GM10266 (cell line): ENCODE results near the gene MYT1.

Source experiments
- DNase-seq: peaks from one replicate; pipeline ENCODE4 v3.0.0; 2012; ENCODE audit errors: extremely low spot score
- TF ChIP-seq, protein P1 (sequence below): IDR thresholded peaks from 2 replicates; pipeline ENCODE4 v1.5.1; 2012; ENCODE audit warnings: mild to moderate bottlenecking, low read depth; ENCODE audit not compliant: control insufficient read depth, insufficient read depth; ENCODE audit errors: missing control alignments

The MYT1 gene

DNA sequence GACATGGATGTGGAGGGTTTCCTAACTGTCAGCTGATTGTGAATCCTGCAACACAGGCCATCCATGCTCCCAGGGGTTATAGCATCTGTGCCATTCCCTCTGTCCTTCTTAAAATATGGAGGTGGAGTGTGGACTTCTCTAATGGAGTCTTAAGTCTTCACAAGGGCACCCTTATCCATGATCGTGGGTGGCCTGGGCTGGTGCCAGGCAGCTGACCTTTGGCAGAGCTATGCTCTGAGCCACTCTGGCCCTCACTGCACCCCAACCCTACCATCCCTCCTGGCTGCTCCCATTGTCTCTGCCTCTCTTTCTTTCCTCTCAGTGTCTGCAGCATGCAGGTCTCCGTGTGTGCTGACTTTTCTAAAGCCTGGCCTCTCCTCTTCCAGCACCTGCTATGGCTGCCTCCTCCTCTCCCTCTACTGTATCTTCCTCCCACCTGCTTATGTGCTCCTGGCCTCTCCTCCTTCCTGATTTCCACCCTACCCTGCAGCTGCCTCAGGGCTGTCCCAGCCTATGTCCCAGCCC is 80.1 kb downstream of the MYT1 start:
- TF ChIP-seq, protein P1, sequence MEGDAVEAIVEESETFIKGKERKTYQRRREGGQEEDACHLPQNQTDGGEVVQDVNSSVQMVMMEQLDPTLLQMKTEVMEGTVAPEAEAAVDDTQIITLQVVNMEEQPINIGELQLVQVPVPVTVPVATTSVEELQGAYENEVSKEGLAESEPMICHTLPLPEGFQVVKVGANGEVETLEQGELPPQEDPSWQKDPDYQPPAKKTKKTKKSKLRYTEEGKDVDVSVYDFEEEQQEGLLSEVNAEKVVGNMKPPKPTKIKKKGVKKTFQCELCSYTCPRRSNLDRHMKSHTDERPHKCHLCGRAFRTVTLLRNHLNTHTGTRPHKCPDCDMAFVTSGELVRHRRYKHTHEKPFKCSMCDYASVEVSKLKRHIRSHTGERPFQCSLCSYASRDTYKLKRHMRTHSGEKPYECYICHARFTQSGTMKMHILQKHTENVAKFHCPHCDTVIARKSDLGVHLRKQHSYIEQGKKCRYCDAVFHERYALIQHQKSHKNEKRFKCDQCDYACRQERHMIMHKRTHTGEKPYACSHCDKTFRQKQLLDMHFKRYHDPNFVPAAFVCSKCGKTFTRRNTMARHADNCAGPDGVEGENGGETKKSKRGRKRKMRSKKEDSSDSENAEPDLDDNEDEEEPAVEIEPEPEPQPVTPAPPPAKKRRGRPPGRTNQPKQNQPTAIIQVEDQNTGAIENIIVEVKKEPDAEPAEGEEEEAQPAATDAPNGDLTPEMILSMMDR: no peak

DNA sequence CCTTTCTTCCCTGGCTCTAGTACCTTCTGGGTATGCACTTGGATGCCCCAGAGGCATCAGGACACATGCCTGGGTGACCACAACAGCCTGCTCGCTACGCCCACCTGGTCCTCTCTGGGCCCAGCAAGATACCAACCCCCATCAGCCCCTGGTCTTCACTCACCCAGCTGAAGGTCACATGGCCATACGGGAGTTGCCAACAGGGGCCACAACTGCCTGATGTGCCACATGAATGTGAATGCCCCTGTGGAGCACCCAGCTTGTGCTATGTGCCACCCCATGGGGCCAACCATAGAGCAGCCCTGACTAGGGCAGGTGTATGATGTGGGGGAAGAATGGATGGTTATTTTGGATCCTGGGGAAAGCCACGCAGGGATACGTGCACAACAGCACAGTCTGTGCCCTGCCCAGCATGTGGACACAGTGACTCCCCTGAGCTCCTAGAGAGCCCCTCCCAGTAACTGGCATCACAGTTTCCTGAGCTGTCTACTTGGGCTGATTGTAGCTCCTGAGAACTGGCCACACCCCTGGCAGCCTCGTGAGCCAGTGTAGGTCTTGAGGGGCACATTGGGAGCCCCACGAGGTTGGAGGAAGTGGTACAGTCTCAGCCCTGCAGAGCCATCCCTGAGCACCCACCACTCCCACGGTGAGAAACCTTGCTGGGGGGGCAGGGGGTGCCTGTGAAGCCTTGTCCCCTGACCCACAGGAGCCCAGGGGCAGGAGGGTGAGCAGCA is 80.8 kb downstream of the MYT1 start:
- TF ChIP-seq, protein P1: no peak
- DNase-seq: no peak

More for the DNA sequence above, 80.1 kb downstream of the MYT1 start:
- DNase-seq: no peak

DNA sequence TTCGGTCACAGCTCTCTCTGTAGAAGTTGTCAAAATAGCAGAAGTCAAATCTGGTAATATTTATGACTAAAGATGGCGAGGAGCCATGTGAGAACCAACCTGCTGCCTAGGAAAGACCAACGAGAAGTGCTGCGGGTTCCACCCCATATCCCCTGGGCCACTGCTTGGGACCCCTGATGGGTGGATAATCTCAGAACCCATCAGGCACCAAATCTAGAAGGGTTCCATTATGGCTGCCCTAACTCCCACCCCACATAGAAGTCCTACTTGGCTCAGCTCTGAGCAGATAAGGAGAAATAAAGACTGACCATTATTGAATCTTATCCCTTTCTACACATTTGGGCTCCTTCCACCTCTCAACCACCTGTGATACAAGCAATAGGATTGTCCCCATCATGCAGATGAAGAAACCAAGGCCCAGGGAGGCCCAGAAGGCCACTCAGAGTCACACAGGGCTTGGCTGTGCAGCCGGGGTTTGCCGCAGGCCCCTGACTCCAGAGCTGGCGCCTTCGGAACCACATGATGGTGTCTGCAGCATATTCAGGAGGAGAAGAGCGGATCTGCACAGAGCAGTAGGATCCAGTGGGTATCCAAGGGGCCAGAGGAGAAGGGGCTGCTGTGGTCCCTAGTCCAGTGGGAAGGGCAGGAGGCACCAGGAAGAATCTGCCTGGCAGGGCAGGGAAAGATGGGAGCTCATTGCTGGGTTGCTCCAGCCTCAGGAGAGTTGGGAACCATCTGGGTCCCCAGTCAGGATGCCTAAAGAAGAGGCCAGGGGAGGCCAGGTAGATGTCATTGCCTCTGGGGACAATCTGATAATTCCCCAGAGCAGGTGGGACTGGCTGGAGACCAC is 81.7 kb downstream of the MYT1 start:
- TF ChIP-seq, protein P1: no peak
- no peak for DNase-seq

DNA sequence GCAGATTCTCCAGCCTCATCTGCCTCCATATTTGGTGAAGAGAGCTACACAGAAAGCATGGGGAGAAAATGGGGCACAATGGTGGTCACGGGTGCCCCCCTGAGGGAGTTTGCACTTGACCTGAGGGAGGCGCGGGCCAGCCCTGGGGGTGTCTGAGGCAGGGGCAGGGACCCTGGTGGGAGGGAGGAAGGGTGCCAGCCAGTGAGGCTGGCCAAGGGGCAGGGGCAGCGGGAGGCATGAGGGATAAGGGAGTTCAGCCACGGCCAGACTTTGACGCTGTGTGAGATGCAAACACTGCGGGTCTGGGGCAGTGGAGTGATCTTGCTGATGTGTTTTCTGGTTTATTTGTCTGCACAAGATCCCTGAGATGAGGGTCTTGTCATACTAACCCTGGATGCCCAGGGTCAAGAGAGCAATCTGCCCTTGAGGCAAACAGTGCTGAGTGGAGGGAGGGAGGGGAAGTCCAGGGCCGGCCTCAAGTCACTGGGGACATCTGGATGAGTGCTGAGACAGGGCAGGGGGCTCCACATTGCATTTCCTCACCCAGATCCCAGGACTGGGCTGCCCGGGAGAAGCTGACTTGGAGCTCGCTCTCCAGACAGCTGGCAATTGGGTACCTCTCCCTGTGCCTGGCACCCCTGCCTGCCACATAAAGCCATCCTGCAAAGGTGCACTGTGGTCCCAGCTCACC is 82.5 kb downstream of the MYT1 start:
- no peak for DNase-seq
- TF ChIP-seq, protein P1: no peak

DNA sequence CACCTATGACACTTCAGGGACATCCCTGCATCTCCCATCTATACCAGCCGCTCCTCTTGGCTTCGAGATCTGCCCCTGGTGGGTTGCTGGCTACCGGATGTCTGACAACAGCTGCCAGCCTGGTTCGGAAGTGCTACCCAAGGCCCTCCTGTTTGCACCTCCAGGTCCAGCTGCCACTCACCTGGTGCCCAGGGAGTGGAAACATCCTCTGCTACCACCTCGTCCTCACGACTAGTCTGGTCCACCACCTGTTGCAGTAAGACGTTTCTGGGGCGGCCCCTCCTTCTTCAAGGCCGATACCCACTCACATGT is 83.0 kb downstream of the MYT1 start:
- TF ChIP-seq, protein P1: no peak
- DNase-seq: no peak

DNA sequence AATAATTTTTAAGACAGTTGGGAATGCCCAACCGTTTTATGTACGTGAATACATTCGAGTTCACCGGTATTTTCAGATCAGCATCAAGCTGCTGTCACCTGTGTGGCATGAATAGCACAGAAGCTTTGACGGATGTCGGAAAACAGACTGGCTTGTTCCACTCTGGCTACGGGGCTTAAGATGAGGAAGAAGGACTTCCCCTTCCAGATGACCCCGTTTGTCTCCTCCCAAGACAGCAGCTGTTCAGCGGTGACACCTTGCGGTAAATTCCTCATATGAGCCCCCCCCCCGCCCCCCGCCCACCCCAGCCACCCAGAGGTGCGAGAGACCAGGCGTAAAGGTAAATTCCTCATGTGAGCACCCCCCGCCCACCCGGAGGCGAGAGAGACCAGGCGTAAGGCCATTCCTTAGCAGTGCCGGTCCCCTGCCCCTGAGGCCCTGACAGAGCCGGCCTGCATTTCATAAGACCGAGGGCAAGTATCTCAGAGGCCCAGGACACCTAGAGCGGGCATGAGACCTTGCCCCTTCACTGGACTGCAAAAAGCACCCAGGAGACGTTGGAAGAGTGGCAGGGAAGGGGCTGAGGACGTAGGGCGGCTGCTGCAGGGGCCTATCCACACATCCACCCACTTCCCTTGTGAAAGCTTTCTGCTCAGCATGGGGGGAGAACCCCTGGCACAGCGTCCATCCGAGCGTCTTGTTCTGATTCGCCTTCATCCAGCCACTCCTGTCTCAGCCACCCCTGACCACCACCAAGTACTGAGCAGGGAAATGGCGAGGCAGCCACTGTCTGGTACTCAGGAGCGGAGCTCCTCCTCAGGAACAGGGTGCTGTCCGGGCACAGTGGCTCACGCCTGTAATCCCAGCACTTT is 84.0 kb downstream of the MYT1 start:
- TF ChIP-seq, protein P1: no peak
- DNase-seq: no peak
